Measurements from ENCODE around the gene ATG10.

The ATG10 gene

GRCh38 chr5:82276800-82277612 is 305.2 kb downstream of the ATG10 start:
- DNase-seq (ENCODE audit: low read depth) = no peak

- DNase-seq (ENCODE audit: low read depth) = no peak
These were observed 305.8 kb downstream of the ATG10 start for GRCh38 chr5:82277613-82277986.

- DNase-seq (ENCODE audit: low read depth) = peak; percentile 73
These were observed 306.3 kb downstream of the ATG10 start, which contains the start of gene RPS23 for GRCh38 chr5:82277987-82278710. Gene RPS23, minus strand, starts transcription at chr5:82278354. Its CDS starts 31 bp downstream, at chr5:82278323.

GRCh38 chr5:82278711-82279370 is 307.0 kb downstream of the ATG10 start:
- DNase-seq (ENCODE audit: low read depth) = no peak

GRCh38 chr5:82283893-82284292 is 312.1 kb downstream of the ATG10 start:
- DNase-seq (ENCODE audit: low read depth) = no peak

- no peak for DNase-seq (ENCODE audit: low read depth)
These were observed 313.4 kb downstream of the ATG10 start for GRCh38 chr5:82285206-82285605.

GRCh38 chr5:82287625-82288024 is 315.8 kb downstream of the ATG10 start:
- no peak for DNase-seq (ENCODE audit: low read depth)

GRCh38 chr5:82290005-82290404 is 318.2 kb downstream of the ATG10 start:
- DNase-seq (ENCODE audit: low read depth) = no peak

- no peak for DNase-seq (ENCODE audit: low read depth)
These were observed 319.1 kb downstream of the ATG10 start for GRCh38 chr5:82290908-82291307.

- no peak for DNase-seq (ENCODE audit: low read depth)
These were observed 319.6 kb downstream of the ATG10 start for GRCh38 chr5:82291420-82291819.

- DNase-seq (ENCODE audit: low read depth) = no peak
These were observed 323.3 kb downstream of the ATG10 start for GRCh38 chr5:82295144-82295543.

GRCh38 chr5:82295959-82296531 is 324.2 kb downstream of the ATG10 start:
- DNase-seq (ENCODE audit: low read depth) = no peak

GRCh38 chr5:82296929-82297328 is 325.1 kb downstream of the ATG10 start:
- no peak for DNase-seq (ENCODE audit: low read depth)

GRCh38 chr5:82297711-82298110 is 325.9 kb downstream of the ATG10 start:
- no peak for DNase-seq (ENCODE audit: low read depth)

- no peak for DNase-seq (ENCODE audit: low read depth)
These were observed 326.8 kb downstream of the ATG10 start for GRCh38 chr5:82298668-82299067.

GRCh38 chr5:82301190-82301589 is 329.4 kb downstream of the ATG10 start:
- DNase-seq (ENCODE audit: low read depth) = no peak

Measured in activated gamma-delta T cell treated with anti-CD3 and anti-CD28 coated beads, Interleukin-2, amount 50 U/mL, for 16 hours (primary cell).